DLD1 (cell line): ENCODE measurements around the gene PRKAR1B.
"Not testable (repeated sequence)": the region's sequence is repeated elsewhere in the genome, so short reads cannot be mapped to it uniquely, and the experiment has no call there.

Source experiments
- in situ Hi-C: cut with HindIII; loops from 2 replicates; pipeline ENCODE4 v1.10.0; 2017; ENCODE audit warnings: low sequenced_read_pairs

PRKAR1B gene

GRCh38 chr7:757741-758163 lies 30.7 kb upstream of the PRKAR1B start:
- in situ Hi-C loops, result no loop called here

- in situ Hi-C loops, result no loop called here
Observed at GRCh38 chr7:756928-757560, 30.0 kb upstream of the PRKAR1B start.

- in situ Hi-C loops, result no loop called here
Observed at GRCh38 chr7:756231-756927, 29.3 kb upstream of the PRKAR1B start.

- in situ Hi-C loops, result no loop called here
Observed at GRCh38 chr7:755413-755805, 28.3 kb upstream of the PRKAR1B start.

- in situ Hi-C loops, result no loop called here
Observed at GRCh38 chr7:754531-755412, 27.7 kb upstream of the PRKAR1B start.

- in situ Hi-C loops, result no loop called here
Observed at GRCh38 chr7:753190-753589, 26.1 kb upstream of the PRKAR1B start.

- in situ Hi-C loops, result not testable (repeated sequence)
Observed at GRCh38 chr7:752256-752655, 25.2 kb upstream of the PRKAR1B start.

GRCh38 chr7:751826-752225 lies 24.7 kb upstream of the PRKAR1B start:
- in situ Hi-C loops, result no loop called here

- in situ Hi-C loops, result no loop called here
Observed at GRCh38 chr7:750111-750905, 23.2 kb upstream of the PRKAR1B start.

GRCh38 chr7:749140-749551 lies 22.1 kb upstream of the PRKAR1B start:
- in situ Hi-C loops, result no loop called here

- in situ Hi-C loops, result no loop called here
Observed at GRCh38 chr7:748446-748845, 21.4 kb upstream of the PRKAR1B start.

GRCh38 chr7:747186-747585 lies 20.1 kb upstream of the PRKAR1B start:
- in situ Hi-C loops, result no loop called here

GRCh38 chr7:746155-747061 lies 19.3 kb upstream of the PRKAR1B start:
- in situ Hi-C loops, result no loop called here

- in situ Hi-C loops, result no loop called here
Observed at GRCh38 chr7:745431-746154, 18.5 kb upstream of the PRKAR1B start.

GRCh38 chr7:744854-745430 lies 17.9 kb upstream of the PRKAR1B start:
- in situ Hi-C loops, result no loop called here

GRCh38 chr7:744128-744520 lies 17.0 kb upstream of the PRKAR1B start:
- in situ Hi-C loops, result not testable (repeated sequence)

GRCh38 chr7:743341-744127 lies 16.5 kb upstream of the PRKAR1B start:
- in situ Hi-C loops, result not testable (repeated sequence)

GRCh38 chr7:742791-743190 lies 15.7 kb upstream of the PRKAR1B start:
- in situ Hi-C loops, result no loop called here
